ENCODE measurements around the gene SYF2. TPM values are rescaled to one million over a fixed set of nuclear protein-coding genes. Genes with fewer than 3 reads are reported as not detected.
A peak's percentile ranks its signal among the peaks of the same experiment; 100 is the strongest.

The SYF2 gene
- total RNA-seq, 1 donor from 2014 or later: 38.8 TPM

DNA sequence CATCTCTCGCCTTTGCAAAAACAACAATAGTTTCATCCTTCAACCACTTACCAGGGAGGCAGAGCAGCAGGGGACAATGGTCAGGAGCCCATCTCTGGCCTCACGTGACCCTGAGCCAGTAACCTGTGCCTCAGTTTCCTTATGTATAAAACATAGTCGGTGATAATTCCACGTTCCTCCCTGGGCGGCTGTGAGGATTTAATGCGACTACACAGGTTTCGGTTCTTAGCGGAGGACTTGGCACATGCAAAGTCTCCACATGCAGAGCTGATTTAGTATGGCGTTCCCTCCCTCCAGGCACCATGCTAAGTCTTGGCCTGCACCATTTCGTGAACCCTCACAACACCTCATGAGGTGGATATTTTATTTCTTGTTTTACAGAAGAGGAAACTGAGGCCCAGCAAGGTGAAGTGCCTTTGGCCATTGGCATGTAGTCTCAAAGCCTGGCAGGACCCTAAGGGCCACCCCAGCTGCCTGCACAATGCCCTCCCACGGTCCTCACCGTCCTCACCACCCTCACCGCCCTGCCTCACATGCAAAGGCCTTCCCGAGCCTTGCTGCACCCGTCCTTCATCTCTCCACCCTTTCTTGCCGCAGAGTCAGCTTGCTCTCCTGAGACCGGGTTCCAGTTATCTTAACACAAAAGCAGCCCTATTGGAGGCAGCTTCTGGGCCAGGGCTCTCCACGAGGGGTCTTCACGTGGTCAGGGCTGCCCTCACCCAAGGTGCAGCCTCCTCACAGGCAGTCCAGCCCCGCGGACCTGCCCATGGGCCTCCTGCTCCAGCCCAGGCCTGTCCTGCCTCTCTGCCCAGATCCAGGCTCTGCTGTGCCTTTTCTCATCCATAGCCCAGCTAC is 48.9 kb downstream of the SYF2 start:
- Histone ChIP-seq H3K9me3 (no peaks in the 10 kb centered on the region), H3K4me3 (no peak overlapping the region), H3K36me3 (no peaks in the 10 kb centered on the region), H3K27ac (no peak overlapping the region), H3K4me1 (no peaks in the 10 kb centered on the region), H3K27me3 (peaks cover 4% of the 10 kb centered on the region)
- intact Hi-C loops (cut with DNase I): no loop called here
- no peak for DNase-seq
- ATAC-seq: peak; percentile 15
- TF ChIP-seq, protein P1, sequence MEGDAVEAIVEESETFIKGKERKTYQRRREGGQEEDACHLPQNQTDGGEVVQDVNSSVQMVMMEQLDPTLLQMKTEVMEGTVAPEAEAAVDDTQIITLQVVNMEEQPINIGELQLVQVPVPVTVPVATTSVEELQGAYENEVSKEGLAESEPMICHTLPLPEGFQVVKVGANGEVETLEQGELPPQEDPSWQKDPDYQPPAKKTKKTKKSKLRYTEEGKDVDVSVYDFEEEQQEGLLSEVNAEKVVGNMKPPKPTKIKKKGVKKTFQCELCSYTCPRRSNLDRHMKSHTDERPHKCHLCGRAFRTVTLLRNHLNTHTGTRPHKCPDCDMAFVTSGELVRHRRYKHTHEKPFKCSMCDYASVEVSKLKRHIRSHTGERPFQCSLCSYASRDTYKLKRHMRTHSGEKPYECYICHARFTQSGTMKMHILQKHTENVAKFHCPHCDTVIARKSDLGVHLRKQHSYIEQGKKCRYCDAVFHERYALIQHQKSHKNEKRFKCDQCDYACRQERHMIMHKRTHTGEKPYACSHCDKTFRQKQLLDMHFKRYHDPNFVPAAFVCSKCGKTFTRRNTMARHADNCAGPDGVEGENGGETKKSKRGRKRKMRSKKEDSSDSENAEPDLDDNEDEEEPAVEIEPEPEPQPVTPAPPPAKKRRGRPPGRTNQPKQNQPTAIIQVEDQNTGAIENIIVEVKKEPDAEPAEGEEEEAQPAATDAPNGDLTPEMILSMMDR (IDR thresholded peaks at IDR 0.05): no peak

DNA sequence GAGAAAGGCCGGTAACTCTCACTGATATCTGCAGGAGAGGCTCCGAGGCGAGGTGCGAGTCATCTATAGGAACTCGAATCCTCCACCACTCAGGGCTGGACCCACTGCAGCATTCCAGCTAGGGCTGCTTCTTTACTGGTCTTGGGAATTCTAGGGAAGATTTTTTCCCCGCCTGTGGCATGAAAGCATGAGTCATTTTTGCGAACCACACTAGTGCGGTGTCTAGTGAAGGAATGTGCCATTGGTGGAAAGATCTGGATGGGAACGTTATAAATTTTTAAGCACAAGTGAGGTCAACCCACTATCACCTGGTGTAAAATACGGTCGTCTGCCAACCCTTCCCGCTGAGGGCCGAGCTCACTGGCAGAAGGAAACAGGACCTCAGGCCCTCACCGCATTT is 49.7 kb downstream of the SYF2 start:
- no peaks in the 10 kb centered on the region for H3K9me3 ChIP-seq
- H3K4me1 ChIP-seq: no peaks in the 10 kb centered on the region
- intact Hi-C loops (cut with DNase I): no loop called here
- H3K27ac ChIP-seq: no peak overlapping the region
- H3K36me3 ChIP-seq: no peaks in the 10 kb centered on the region
- peaks cover 4% of the 10 kb centered on the region for H3K27me3 ChIP-seq
- no peak for DNase-seq
- no peak overlapping the region for H3K4me3 ChIP-seq
- TF ChIP-seq, protein P1 (IDR thresholded peaks at IDR 0.05): no peak
- ATAC-seq: no peak

DNA sequence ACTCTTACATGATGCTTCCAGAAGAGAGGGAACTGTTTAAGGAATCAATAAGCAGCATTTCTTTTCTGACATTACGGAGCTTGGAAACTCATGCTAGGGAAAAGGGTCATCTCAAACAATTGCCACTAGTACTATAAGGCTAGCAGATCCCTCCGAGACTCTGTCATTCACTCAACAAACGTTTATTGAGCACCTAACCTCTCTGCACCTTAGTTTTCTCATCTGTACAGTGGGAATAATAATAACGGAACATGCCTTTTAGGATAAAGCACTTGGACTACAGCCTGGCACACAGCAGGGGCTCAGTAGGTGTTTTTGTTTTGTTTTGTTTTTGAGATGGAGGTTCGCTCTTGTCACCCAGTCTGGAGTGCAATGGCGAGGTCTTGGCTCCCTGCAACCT is 51.3 kb downstream of the SYF2 start:
- no peak overlapping the region for H3K27ac ChIP-seq
- peaks cover 4% of the 10 kb centered on the region for H3K27me3 ChIP-seq
- no peaks in the 10 kb centered on the region for H3K9me3 ChIP-seq
- ATAC-seq (no peak), DNase-seq (no peak)
- H3K36me3 ChIP-seq: no peaks in the 10 kb centered on the region
- intact Hi-C loops (cut with DNase I): no loop called here
- H3K4me1 ChIP-seq: no peaks in the 10 kb centered on the region
- no peak overlapping the region for H3K4me3 ChIP-seq
- TF ChIP-seq, protein P1 (IDR thresholded peaks at IDR 0.05): no peak

DNA sequence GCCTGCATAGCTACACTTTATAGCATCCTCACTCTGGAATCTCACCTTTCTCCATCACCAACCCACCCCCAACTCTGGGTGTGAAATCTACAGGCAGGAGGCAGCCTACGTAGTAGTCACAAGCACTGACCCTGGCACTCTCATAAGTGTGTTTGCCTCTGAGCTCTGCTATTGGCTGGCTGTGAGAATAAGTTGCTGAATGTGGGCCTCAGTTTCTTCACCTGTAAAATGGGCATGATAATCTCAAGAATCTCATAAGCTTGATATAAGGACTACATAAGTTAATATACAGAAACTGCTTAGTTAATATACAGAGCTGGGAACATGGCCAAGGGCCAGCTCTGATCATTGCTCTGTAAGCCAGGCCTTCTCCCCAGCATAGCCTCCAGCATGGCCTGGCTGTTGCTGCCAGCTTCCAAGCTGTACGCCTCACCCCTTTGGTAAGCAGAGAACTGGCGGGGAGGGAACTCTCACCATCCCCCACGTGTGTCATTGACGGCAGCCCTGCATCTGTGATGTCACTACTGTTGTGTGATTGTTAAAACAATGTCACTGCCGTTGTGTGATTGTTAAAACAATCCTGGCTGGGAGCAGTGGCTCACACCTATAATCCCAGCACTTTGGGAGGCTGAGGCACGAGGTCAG is 53.3 kb downstream of the SYF2 start:
- TF ChIP-seq, protein P1 (IDR thresholded peaks at IDR 0.05): no peak
- intact Hi-C loops (cut with DNase I): no loop called here
- Histone ChIP-seq H3K4me1 (no peaks in the 10 kb centered on the region), H3K36me3 (no peaks in the 10 kb centered on the region), H3K9me3 (no peaks in the 10 kb centered on the region), H3K27ac (no peak overlapping the region), H3K4me3 (no peak overlapping the region), H3K27me3 (peaks cover 4% of the 10 kb centered on the region)
- ATAC-seq (no peak), DNase-seq (no peak)

DNA sequence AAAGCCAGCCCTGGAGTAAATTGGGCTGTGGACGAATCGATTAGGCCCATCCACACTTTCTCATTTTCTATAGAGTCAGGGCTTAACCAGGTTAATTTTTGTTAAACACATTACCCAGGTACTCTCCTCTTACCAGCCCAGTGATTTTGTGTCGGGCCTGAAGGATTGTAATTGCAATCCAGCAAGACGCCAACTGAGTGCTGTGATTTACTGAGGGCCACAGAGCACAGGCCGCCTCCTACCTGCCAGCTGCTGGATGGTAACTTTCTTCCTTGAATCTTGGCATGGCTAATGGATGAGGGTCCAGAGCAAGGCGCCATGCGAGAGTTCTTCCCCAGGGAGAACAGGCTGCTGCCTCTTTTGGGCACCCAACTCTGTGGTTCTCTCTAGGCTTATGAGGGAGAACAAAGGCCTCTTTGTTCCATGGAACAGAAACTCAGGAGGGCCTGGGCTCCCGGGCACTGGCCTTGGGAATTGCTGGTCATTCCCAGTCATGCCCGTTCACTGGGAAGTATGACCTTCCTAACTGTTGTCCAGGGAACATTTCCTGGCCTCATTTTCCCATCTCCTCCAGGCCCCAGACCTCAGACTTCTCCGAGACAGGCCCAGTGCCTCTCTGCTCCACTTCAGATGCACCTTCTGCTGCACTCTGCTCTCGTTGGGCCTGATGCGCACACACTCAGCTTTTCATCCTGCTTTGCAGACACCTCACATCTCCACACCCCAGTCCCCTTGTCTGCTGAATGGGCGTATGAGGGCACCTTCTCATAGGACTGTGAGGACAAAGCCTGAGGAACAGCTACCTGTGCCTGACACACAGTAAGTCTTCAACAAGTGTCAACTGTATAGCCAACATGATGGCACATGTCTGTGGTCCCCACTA is 57.3 kb downstream of the SYF2 start:
- Histone ChIP-seq H3K27ac (no peak overlapping the region), H3K36me3 (no peaks in the 10 kb centered on the region), H3K4me1 (no peaks in the 10 kb centered on the region), H3K9me3 (no peaks in the 10 kb centered on the region), H3K4me3 (no peak overlapping the region), H3K27me3 (no peaks in the 10 kb centered on the region)
- no peak for ATAC-seq
- intact Hi-C loops (cut with DNase I): no loop called here
- no peak for DNase-seq
- TF ChIP-seq, protein P1 (IDR thresholded peaks at IDR 0.05): no peak
